Panc1 (cell line): ENCODE measurements around the gene ACAD8. TPM values are rescaled to one million over a fixed set of nuclear protein-coding genes. Genes with fewer than 3 reads are reported as not detected.

ENCODE experiments used
- ATAC-seq: fragments of 200-7000 bp; cut with Tn5 transposase; 2 replicates; pipeline ENCODE4 v1.9.1; 2020; ENCODE audit warnings: mild to moderate bottlenecking, moderate library complexity
- BruUV-seq: library from RNA; stranded (reverse); fragments of 400-500 nt; replicated peaks from 2 replicates; lab custom pipeline; 2021; lab: Mats Ljungman, UMichigan
- CTCF ChIA-PET: fragments of 300-600 bp; sonication (Branson Sonifier 250); formaldehyde crosslinking; loops from one replicate; lab custom pipeline; 2022; ENCODE audit warnings: antibody characterized with exemption; lab: Charles Lee
- POLR2A ChIA-PET: fragments of 300-600 bp; sonication (Branson Sonifier 250); formaldehyde crosslinking; loops from one replicate; lab custom pipeline; 2022; ENCODE audit warnings: antibody characterized with exemption; lab: Charles Lee
- DNase-seq: peaks from one replicate; pipeline ENCODE4 v3.0.0-alpha.2; 2010; ENCODE audit warnings: low read depth, low spot score
- H3K27ac ChIP-seq: 2 replicates; pipeline ENCODE4 v1.5.1; 2011; ENCODE audit warnings: mild to moderate bottlenecking, low read length, inconsistent platforms
- H3K27me3 ChIP-seq: fragments of 200-500 bp; sonication (Bioruptor generic); 2 replicates; pipeline ENCODE4 v1.6.0; 2014; ENCODE audit warnings: low read length, inconsistent platforms; ENCODE audit not compliant: control insufficient read depth, insufficient read depth
- H3K36me3 ChIP-seq: fragments of 200-500 bp; sonication (Bioruptor generic); 2 replicates; pipeline ENCODE4 v1.5.1; 2014; ENCODE audit warnings: inconsistent platforms, mild to moderate bottlenecking, low read length, moderate library complexity; ENCODE audit not compliant: control insufficient read depth, insufficient read depth
- H3K4me1 ChIP-seq: 2 replicates; pipeline ENCODE4 v1.5.1; 2011; ENCODE audit warnings: inconsistent platforms, mild to moderate bottlenecking, low read length, moderate library complexity; ENCODE audit not compliant: control insufficient read depth, insufficient read depth
- H3K4me3 ChIP-seq, 2 experiments: 2 replicates each; pipeline ENCODE4 v1.5.1; 2011 to 2012; ENCODE audit warnings: low read depth in 2 of 2, low read length in 2 of 2, mild to moderate bottlenecking in 2 of 2, inconsistent platforms in 1 of 2, moderate library complexity in 1 of 2
- H3K9me3 ChIP-seq: fragments of 200-500 bp; sonication (Bioruptor generic); 2 replicates; pipeline ENCODE4 v1.5.1; 2014; ENCODE audit warnings: low read depth, mild to moderate bottlenecking, inconsistent platforms, low read length, moderate library complexity; ENCODE audit not compliant: control insufficient read depth, insufficient read depth
- POLR2AphosphoS5 ChIP-seq: IDR thresholded peaks from 2 replicates; pipeline ENCODE4 v1.6.1; 2012; ENCODE audit warnings: mild to moderate bottlenecking, low read depth, low read length, moderate library complexity
- REST ChIP-seq, 2 experiments: IDR thresholded peaks; 2 replicates each; pipeline ENCODE4 v1.6.1; 2011 to 2012; ENCODE audit warnings: low read depth in 2 of 2, control low read depth in 1 of 2, low read length in 1 of 2, mild to moderate bottlenecking in 1 of 2, moderate library complexity in 1 of 2; ENCODE audit not compliant: insufficient read depth in 1 of 2
- SIN3A ChIP-seq: IDR thresholded peaks from 2 replicates; pipeline ENCODE4 v1.6.1; 2012; ENCODE audit warnings: low read depth, mild to moderate bottlenecking, low read length, moderate library complexity, borderline replicate concordance; ENCODE audit not compliant: insufficient read depth
- TCF7L2 ChIP-seq: IDR thresholded peaks from 2 replicates; pipeline ENCODE4 v1.6.1; 2011; ENCODE audit warnings: mild to moderate bottlenecking, low read depth, low read length, inconsistent platforms
- in situ Hi-C: cut with HindIII; loops from 2 replicates; pipeline ENCODE4 v1.10.0; 2016; ENCODE audit warnings: low sequenced_read_pairs, low pct_unique_long_range_greater_than_20kb
- intact Hi-C: fragments of 100-400 bp; cut with micrococcal nuclease; formaldehyde crosslinking; loops from one replicate; pipeline ENCODE4 v1.10.0; 2022; ENCODE audit not compliant: unreplicated experiment
- total RNA-seq: library from RNA; stranded (reverse); gene quantifications from one replicate; pipeline ENCODE4 v1.2.1, GENCODE V29; 2021; ENCODE audit not compliant: unreplicated experiment
- TF ChIP-seq, protein P1 (sequence below): fragments of 450-650 bp; IDR thresholded peaks from 2 replicates; pipeline ENCODE4 v1.5.1; 2017; ENCODE audit warnings: mild to moderate bottlenecking

Gene ACAD8
- total RNA-seq, 1 experiment from 2014 or later = 28.4 TPM

DNA sequence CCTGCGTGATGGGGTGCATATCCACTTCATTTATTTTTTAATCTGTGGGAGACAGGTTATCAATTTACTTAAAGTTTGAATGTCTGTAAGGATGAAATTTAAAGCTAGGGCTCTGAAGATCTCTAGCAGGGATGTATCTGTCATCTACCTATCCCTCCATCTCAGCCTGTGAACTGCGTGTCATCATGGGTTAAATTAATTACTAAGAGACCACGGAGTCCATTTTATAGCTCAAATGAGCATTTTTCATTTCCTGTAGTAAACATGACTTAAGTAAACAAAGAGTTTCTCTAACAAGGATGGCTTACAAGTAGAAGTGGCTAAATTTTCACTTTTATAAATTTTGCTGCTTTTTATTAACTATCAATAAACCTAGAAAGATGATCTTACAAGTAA lies 19.9 kb downstream of the ACAD8 start:
- ChIA-PET POLR2A (interaction anchor here (0.7 kb wide), 1 partner anchor 93 kb away, joined by 4 read pairs; no protein-coding TSS in a partner anchor), CTCF (interaction anchor here (1.5 kb wide), 1 partner anchor 11 kb away, joined by 6 read pairs; no protein-coding TSS in a partner anchor)
- no TSS peak for BruUV-seq
- intact Hi-C loops (no loop called here), in situ Hi-C loops (no loop called here)
- TF ChIP-seq POLR2AphosphoS5 = no peak
- no peak for TF ChIP-seq TCF7L2
- no peak for TF ChIP-seq SIN3A
- TF ChIP-seq REST (IDR thresholded peaks at IDR 0.05; ENCODE audit: insufficient read depth in 1 of 2, low read depth in 2 of 2, low read length in 1 of 2) = no peak
- TF ChIP-seq, protein P1, sequence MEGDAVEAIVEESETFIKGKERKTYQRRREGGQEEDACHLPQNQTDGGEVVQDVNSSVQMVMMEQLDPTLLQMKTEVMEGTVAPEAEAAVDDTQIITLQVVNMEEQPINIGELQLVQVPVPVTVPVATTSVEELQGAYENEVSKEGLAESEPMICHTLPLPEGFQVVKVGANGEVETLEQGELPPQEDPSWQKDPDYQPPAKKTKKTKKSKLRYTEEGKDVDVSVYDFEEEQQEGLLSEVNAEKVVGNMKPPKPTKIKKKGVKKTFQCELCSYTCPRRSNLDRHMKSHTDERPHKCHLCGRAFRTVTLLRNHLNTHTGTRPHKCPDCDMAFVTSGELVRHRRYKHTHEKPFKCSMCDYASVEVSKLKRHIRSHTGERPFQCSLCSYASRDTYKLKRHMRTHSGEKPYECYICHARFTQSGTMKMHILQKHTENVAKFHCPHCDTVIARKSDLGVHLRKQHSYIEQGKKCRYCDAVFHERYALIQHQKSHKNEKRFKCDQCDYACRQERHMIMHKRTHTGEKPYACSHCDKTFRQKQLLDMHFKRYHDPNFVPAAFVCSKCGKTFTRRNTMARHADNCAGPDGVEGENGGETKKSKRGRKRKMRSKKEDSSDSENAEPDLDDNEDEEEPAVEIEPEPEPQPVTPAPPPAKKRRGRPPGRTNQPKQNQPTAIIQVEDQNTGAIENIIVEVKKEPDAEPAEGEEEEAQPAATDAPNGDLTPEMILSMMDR = no peak
- ATAC-seq (no peak), DNase-seq (no peak)
- Histone ChIP-seq H3K4me3 (no peak overlapping the region), H3K36me3 (no peaks in the 10 kb centered on the region), H3K9me3 (no peaks in the 10 kb centered on the region), H3K27ac (no peak overlapping the region), H3K4me1 (0 out of 2 replicates have a peak, but pooled peaks cover 2% of the 10 kb centered on the region), H3K27me3 (peaks cover 44% of the 10 kb centered on the region)

DNA sequence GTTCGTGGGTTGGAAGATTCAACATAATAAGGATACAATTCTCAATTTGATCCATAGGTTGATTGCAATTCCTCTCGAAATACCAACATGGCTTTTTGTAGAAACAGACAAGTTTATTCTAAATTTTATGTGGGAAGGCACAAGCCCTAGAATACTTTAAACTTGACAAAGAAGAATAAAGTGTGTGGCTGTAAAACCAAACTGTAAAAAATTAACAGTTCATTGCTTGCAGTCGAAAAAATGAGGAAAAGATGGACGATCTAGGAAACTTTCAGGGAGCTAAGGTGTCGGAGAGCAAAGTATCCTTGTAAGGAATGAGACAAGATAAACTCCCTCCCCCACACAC lies 21.8 kb downstream of the ACAD8 start:
- Histone ChIP-seq H3K36me3 (no peaks in the 10 kb centered on the region), H3K27ac (no peak overlapping the region), H3K9me3 (no peaks in the 10 kb centered on the region), H3K27me3 (peaks cover 46% of the 10 kb centered on the region), H3K4me1 (0 out of 2 replicates have a peak, but pooled peaks cover 2% of the 10 kb centered on the region), H3K4me3 (no peak overlapping the region)
- ChIA-PET CTCF (no interaction called here), POLR2A (no interaction called here)
- TF ChIP-seq SIN3A (no peak), REST (IDR thresholded peaks at IDR 0.05; ENCODE audit: insufficient read depth in 1 of 2, low read depth in 2 of 2, low read length in 1 of 2) (no peak)
- TF ChIP-seq, protein P1 = no peak
- in situ Hi-C loops (no loop called here), intact Hi-C loops (no loop called here)
- no peak for ATAC-seq
- DNase-seq = no peak
- BruUV-seq = no TSS peak
